ENCODE measurements around the gene PM20D1.

DNA sequence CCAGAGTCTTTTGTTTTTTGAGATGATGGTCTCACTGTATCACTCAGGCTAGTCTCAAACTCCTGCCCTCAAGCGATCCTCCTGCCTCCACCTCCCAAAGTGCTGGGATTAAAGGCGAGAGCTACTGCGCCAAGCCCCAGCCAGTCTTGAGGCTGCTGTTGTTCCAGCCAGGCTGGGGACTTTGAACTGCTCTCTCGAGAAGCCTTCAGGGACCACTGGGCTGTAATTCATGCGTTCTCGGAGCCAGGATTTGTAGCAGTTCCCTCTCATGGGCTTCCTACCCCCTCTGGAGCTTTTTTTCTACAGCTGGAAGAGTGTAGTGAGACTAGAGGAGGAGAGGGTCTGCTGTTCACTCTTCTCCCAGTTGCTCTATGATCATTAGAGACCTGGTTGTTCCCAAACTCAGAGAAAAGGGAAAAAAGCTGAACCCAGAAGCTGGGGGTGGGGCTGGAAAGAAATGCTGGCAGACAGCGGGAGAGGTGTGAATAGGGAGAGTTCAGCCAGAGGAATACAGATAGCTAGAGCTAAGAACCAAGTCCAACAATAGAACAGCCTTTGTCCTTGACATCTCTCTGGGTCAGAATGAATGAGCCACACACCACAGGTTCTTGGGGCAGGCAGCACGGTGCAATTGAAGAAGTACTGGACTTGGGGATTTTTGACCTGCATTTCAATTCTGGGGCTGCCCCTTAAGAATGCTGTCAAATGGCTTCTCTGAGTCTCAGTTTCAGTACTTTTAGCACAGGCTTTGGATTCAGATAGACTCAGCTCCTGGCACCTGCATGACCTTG lies 23.7 kb downstream of the PM20D1 start:
- TF ChIP-seq POLR2AphosphoS5 (IDR thresholded peaks at IDR 0.05; ENCODE audit: borderline replicate concordance, low read depth, low read length): no peak
- TF ChIP-seq EZH2 (IDR thresholded peaks at IDR 0.05): no peak
- TF ChIP-seq FOXP2 (optimal IDR thresholded peaks at IDR 0.05; ENCODE audit: control extremely low read depth, extremely low read length, insufficient read depth): no peak

All from SK-N-MC (cell line).